AG08395 (cell line): ENCODE results near the gene U2AF2.

Experiments used
- DNase-seq: peaks from one replicate; pipeline ENCODE4 v3.0.0; 2012; ENCODE audit warnings: mixed read lengths, low spot score

Gene U2AF2

GRCh38 chr19:55621673-55622231, 33.1 kb upstream of the U2AF2 start:
- DNase-seq: no peak

- no peak for DNase-seq
Observed at GRCh38 chr19:55622242-55622969, 32.4 kb upstream of the U2AF2 start.

- DNase-seq: no peak
Observed at GRCh38 chr19:55623130-55623529, 31.7 kb upstream of the U2AF2 start.

- DNase-seq: no peak
Observed at GRCh38 chr19:55623561-55623960, 31.3 kb upstream of the U2AF2 start.

GRCh38 chr19:55624109-55625003, 30.5 kb upstream of the U2AF2 start, which contains the start of gene ZNF784:
Gene ZNF784, minus strand, starts transcription at chr19:55624566. Its CDS starts 5 bp downstream, at chr19:55624561.
- DNase-seq: peak; percentile 99

GRCh38 chr19:55625004-55625326, 29.9 kb upstream of the U2AF2 start:
- no peak for DNase-seq

GRCh38 chr19:55626350-55626749, 28.5 kb upstream of the U2AF2 start:
- no peak for DNase-seq

GRCh38 chr19:55632463-55632834, 22.4 kb upstream of the U2AF2 start:
- DNase-seq: peak; percentile 71

- no peak for DNase-seq
Observed at GRCh38 chr19:55633861-55634260, 21.0 kb upstream of the U2AF2 start.

- no peak for DNase-seq
Observed at GRCh38 chr19:55635334-55635717, 19.5 kb upstream of the U2AF2 start.

GRCh38 chr19:55635856-55636440, 18.9 kb upstream of the U2AF2 start:
- no peak for DNase-seq

GRCh38 chr19:55636723-55637122, 18.1 kb upstream of the U2AF2 start:
- no peak for DNase-seq

- DNase-seq: no peak
Observed at GRCh38 chr19:55637534-55637933, 17.3 kb upstream of the U2AF2 start.

GRCh38 chr19:55638864-55639359, 15.9 kb upstream of the U2AF2 start:
- no peak for DNase-seq

GRCh38 chr19:55640043-55640576, 14.7 kb upstream of the U2AF2 start:
- DNase-seq: peak; percentile 71

GRCh38 chr19:55640577-55641425, 14.0 kb upstream of the U2AF2 start, which contains the start of gene ZNF580:
Gene ZNF580, plus strand, starts transcription at chr19:55641002. Its CDS starts 1,507 bp downstream, at chr19:55642509.
- DNase-seq: peak; percentile 73

- DNase-seq: no peak
Observed at GRCh38 chr19:55641426-55642152, 13.2 kb upstream of the U2AF2 start.

GRCh38 chr19:55642153-55643002, 12.5 kb upstream of the U2AF2 start:
- no peak for DNase-seq
